ENCODE data around the gene EHF.
A peak's percentile ranks its signal among the peaks of the same experiment; 100 is the strongest.

EHF gene

GRCh38 chr11:34646431-34646830 is 25.5 kb downstream of the EHF start:
- no peak for DNase-seq

GRCh38 chr11:34647131-34647530 is 26.2 kb downstream of the EHF start:
- no peak for DNase-seq

- peak in 2 of 4 experiments; percentile 29 to 35 for DNase-seq
Observed at GRCh38 chr11:34647532-34647931, 26.6 kb downstream of the EHF start.

GRCh38 chr11:34648036-34648435 is 27.1 kb downstream of the EHF start:
- DNase-seq: no peak

GRCh38 chr11:34649597-34649996 is 28.7 kb downstream of the EHF start:
- no peak for DNase-seq

GRCh38 chr11:34650528-34650927 is 29.6 kb downstream of the EHF start:
- DNase-seq: peak in 3 of 4 experiments; percentile 44 to 60 (median 50)

- DNase-seq: peak in 1 of 4 experiments; percentile 16
Observed at GRCh38 chr11:34651551-34651950, 30.7 kb downstream of the EHF start.

- DNase-seq: peak in 1 of 4 experiments; percentile 17
Observed at GRCh38 chr11:34652191-34652973, 31.5 kb downstream of the EHF start.

GRCh38 chr11:34653031-34653430 is 32.1 kb downstream of the EHF start:
- DNase-seq: no peak

- peak; percentile 65 to 84 (median 77) for DNase-seq
Observed at GRCh38 chr11:34653851-34654482, 33.1 kb downstream of the EHF start.

- DNase-seq: peak; percentile 58 to 78 (median 74)
Observed at GRCh38 chr11:34654483-34655334, 33.8 kb downstream of the EHF start.

GRCh38 chr11:34655335-34656008 is 34.6 kb downstream of the EHF start:
- no peak for DNase-seq

- DNase-seq: no peak
Observed at GRCh38 chr11:34656062-34656720, 35.3 kb downstream of the EHF start.

GRCh38 chr11:34658071-34659015 is 37.5 kb downstream of the EHF start:
- DNase-seq: no peak

GRCh38 chr11:34659096-34659733 is 38.3 kb downstream of the EHF start:
- no peak for DNase-seq

GRCh38 chr11:34665077-34665835 is 44.4 kb downstream of the EHF start:
- no peak for DNase-seq

- no peak for DNase-seq
Observed at GRCh38 chr11:34667810-34668582, 47.1 kb downstream of the EHF start.

- no peak for DNase-seq
Observed at GRCh38 chr11:34668583-34669053, 47.7 kb downstream of the EHF start.

- DNase-seq: no peak
Observed at GRCh38 chr11:34669458-34669857, 48.6 kb downstream of the EHF start.

Data from suppressor macrophage (primary cell).